K562 (cell line): ENCODE results near the gene ANKRD12. TPM values are rescaled to one million over a fixed set of nuclear protein-coding genes. Genes with fewer than 3 reads are reported as not detected.

Source experiments
- polyA plus RNA-seq, 8 experiments: library from polyadenylated mRNA; depleted of rRNA in 4 of 8; stranded (reverse) in 5 of 8; unstranded in 3 of 8; fragments of >200 nt; fragmentation: Nextera tagmentation in 2 of 8; fragmentation: Illumina TruSeq in 1 of 8; extraction: Ambion mirVana in 2 of 8; extraction: Trizol in 1 of 8; gene quantifications; 2 replicates each; pipeline versions ENCODE4 v1.2.1 to v1.2.3, GENCODE V29; 2011 to 2014; ENCODE audit warnings: inconsistent platforms in 1 of 8, missing spikeins in 1 of 8
- small RNA-seq: library from RNA; depleted of rRNA; stranded (forward); fragments of <200 nt; gene quantifications from one replicate; pipeline ENCODE3, GENCODE V24; 2014
- total RNA-seq, 7 experiments: library from RNA; depleted of rRNA in 6 of 7; stranded (reverse); fragments of >200 nt in 6 of 7; fragmentation: Illumina TruSeq in 2 of 7; extraction: Trizol in 2 of 7; gene quantifications; 2 replicates each; pipeline versions ENCODE4 v1.2.1 to v1.2.3, GENCODE V29; 2011 to 2021; ENCODE audit warnings: low replicate concordance in 1 of 7

Gene ANKRD12
- total and polyA plus RNA-seq, 9 of the 15 experiments (the other 6 are each of a cell fraction or from before 2014, with no cell fraction given), result 6.6 to 28.2 (median 16.0) TPM

Small RNA genes lying within 50 kb of the gene (small RNA-seq; reads per million reads assigned to genes)
- not detected for gene RF00019

Other genes with a start within 250 kb of the ANKRD12 start
- gene NDUFV2, start 34.1 kb upstream of the ANKRD12 start, total RNA-seq (2014; rRNA removed), result 213 and 332 TPM in 2 replicates
- 378 and 409 TPM in 2 replicates for gene NDUFV2, start 34.1 kb upstream of the ANKRD12 start, total RNA-seq (2014; rRNA removed; fragmentation: Illumina TruSeq; extraction: Trizol)
- 341 and 397 TPM in 2 replicates for gene NDUFV2, start 34.1 kb upstream of the ANKRD12 start, total RNA-seq (2015; rRNA removed; fragmentation: Illumina TruSeq; extraction: Trizol)
- gene NDUFV2, start 34.1 kb upstream of the ANKRD12 start, total RNA-seq (2021), result 302 and 312 TPM in 2 replicates
- gene NDUFV2, start 34.1 kb upstream of the ANKRD12 start, polyA plus RNA-seq (2011; rRNA removed), result 451 and 487 TPM in 2 replicates
- 354 and 361 TPM in 2 replicates for gene NDUFV2, start 34.1 kb upstream of the ANKRD12 start, polyA plus RNA-seq (2014; fragmentation: Illumina TruSeq; extraction: Trizol)
- gene NDUFV2, start 34.1 kb upstream of the ANKRD12 start, polyA plus RNA-seq (2014; fragmentation: Nextera tagmentation; extraction: Ambion mirVana), result 100 to 1,000 TPM; 384 to 550 TPM
- 389 and 437 TPM in 2 replicates for gene NDUFV2, start 34.1 kb upstream of the ANKRD12 start, polyA plus RNA-seq (2014; rRNA removed)
- gene TWSG1, start 198.0 kb downstream of the ANKRD12 start, total RNA-seq (2014; rRNA removed), result 17.9 and 22.5 TPM in 2 replicates
- 30.5 and 33.3 TPM in 2 replicates for gene TWSG1, start 198.0 kb downstream of the ANKRD12 start, total RNA-seq (2014; rRNA removed; fragmentation: Illumina TruSeq; extraction: Trizol)
- 27.0 and 31.4 TPM in 2 replicates for gene TWSG1, start 198.0 kb downstream of the ANKRD12 start, total RNA-seq (2015; rRNA removed; fragmentation: Illumina TruSeq; extraction: Trizol)
- 26.2 and 29.1 TPM in 2 replicates for gene TWSG1, start 198.0 kb downstream of the ANKRD12 start, total RNA-seq (2021)
- 37.2 and 43.3 TPM in 2 replicates for gene TWSG1, start 198.0 kb downstream of the ANKRD12 start, polyA plus RNA-seq (2011; rRNA removed)
- 21.3 and 25.1 TPM in 2 replicates for gene TWSG1, start 198.0 kb downstream of the ANKRD12 start, polyA plus RNA-seq (2014; fragmentation: Illumina TruSeq; extraction: Trizol)
- gene TWSG1, start 198.0 kb downstream of the ANKRD12 start, polyA plus RNA-seq (2014; fragmentation: Nextera tagmentation; extraction: Ambion mirVana), result 10 to 100 TPM; 10.4 to 11.3 TPM
- 16.6 TPM in 2 replicates for gene TWSG1, start 198.0 kb downstream of the ANKRD12 start, polyA plus RNA-seq (2014; rRNA removed)